GDM1 (cell line): ENCODE measurements around the gene CPTP.
"Not testable (repeated sequence)": the region's sequence is repeated elsewhere in the genome, so short reads cannot be mapped to it uniquely, and the experiment has no call there.

Experiments used
- DNase-seq: peaks from one replicate; lab custom pipeline; 2025; lab: John Stamatoyannopoulos, UW

The CPTP gene

DNA sequence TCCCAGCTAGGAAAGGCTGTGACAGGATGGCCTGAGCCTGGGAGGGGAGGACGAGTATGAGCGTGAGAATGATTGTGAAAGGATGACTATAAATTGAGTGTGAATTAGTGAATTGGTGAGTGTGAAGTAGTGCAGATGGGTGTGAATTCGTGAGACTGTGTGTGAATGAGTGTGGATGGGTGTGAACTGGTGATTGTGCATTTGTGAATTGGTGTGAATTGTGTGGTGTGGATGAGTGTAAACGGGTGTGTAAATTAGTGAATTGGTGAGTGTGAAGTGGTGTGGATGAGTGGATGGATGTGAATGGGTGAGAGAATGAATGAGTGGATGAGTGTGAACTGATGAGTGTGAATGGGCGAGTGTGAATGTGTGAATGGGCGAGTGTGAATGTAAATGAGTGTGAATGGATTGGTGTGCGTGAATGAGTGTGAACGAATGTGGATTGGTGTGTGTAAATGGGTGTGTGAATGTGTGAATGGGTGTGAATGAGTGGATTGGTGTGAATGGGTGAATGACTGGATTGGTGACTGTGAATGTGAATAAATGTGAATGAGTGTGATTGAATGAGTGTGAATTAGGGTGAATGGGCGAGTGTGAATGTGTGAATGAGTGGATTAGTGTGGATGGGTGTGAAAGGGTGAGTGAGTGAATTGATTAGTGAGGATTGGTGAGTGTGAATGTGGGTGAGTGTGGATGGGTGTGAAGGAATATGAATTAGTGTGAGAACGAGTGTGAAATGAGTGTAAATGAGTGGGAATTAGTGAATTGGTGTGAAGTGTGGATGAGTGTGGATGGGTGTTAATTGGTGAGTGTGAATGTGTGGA is 41.5 kb downstream of the CPTP start:
- no peak for DNase-seq

DNA sequence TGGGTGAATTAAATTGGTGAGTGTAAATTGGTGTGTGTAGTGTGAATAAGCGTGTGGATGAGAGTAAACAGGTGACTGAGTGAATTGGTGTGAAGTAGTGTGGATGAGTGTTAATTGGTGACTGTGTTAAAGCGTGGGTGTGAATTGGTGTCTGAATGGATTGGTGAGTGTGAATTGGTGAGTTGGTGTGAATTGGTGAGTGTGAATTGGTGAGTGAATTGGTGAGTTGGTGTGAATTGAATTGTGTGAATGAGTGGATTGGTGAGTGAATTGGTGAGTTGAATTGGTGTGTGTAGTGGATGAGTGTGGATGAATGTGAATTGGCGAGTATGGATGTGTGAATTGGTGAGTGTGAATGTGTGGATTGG is 42.1 kb downstream of the CPTP start:
- no peak for DNase-seq

DNA sequence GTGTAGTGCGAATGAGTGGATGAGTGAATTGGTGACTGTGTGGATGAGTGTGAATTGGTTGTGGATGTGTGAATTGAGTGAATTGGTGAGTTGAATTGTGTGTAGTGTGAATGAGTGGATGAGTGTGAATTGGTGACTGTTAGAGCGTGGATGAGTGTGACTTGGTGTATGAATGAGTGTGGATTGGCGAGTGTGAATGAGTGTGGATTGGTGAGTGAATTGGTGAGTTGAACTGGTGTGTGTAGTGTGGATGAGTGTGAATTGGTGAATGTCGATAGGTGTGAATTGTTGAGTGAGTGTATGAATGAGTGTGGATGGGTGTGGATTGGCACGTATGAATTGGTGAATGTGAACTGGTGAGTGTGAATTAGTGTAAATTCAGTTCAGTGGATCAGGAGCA is 42.7 kb downstream of the CPTP start:
- DNase-seq, result no peak

DNA sequence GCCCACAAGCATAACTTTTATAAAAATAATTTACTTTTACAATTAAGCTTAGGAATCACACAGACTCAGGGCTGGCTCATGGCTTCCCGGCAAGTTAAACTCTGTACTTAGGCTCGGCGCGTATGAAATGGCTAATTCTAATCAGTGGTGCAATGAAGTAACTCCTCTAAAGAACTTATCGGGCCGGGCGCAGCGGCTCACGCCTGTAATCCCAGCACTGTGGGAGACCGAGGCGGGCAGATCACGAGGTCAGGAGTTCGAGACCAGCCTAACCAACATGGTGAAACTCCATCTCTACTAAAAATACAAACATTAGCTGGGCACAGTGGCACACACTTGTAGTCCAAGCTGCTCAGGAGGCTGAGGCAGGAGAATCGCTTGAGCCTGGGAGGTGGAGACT is 45.5 kb downstream of the CPTP start:
- DNase-seq, result not testable (repeated sequence)

DNA sequence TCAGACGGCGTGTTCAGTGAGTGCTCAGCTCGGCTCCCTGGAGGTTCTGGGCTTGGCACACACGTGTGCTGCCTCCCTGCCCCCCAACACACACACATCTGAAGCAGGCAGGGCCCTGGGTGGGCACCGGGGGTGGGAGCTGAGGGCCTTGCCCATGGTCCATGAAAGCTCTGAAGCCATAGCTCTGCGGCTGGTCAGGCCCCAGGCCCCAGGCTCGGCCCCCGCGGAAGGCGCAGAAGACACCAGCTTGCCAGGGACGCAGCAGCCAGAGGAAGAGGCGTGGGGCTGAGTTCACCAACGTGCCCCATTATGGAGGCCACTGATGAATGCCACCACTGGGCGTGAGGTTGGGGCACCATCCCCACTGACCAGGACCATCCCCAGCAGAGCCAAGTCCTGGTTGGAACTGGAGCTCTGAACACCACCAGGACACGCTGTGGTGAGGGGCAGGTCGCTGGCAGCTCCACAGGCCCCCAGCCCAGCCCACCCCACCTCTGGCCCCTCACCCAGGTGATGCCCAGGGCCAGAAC is 46.2 kb downstream of the CPTP start:
- no peak for DNase-seq

DNA sequence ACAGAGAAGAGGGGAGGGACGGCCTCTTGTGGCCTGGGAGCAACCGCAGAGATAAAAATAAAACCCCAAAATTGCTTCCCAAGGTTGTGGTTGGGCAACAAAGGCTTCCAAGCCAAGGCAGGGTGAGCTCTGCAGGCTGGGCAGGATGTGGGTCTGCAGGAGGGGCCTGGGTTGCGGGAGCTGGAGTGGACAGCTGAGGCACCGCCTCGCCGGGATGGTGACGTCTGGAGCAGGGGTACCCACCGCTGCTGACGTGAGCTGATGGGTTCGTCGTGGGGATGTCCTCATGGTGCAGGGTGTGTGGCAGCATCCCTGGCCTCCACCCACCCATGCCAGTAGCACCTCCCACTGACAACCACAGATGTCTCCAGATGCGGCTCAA is 46.8 kb downstream of the CPTP start:
- DNase-seq, result peak; percentile 58

DNA sequence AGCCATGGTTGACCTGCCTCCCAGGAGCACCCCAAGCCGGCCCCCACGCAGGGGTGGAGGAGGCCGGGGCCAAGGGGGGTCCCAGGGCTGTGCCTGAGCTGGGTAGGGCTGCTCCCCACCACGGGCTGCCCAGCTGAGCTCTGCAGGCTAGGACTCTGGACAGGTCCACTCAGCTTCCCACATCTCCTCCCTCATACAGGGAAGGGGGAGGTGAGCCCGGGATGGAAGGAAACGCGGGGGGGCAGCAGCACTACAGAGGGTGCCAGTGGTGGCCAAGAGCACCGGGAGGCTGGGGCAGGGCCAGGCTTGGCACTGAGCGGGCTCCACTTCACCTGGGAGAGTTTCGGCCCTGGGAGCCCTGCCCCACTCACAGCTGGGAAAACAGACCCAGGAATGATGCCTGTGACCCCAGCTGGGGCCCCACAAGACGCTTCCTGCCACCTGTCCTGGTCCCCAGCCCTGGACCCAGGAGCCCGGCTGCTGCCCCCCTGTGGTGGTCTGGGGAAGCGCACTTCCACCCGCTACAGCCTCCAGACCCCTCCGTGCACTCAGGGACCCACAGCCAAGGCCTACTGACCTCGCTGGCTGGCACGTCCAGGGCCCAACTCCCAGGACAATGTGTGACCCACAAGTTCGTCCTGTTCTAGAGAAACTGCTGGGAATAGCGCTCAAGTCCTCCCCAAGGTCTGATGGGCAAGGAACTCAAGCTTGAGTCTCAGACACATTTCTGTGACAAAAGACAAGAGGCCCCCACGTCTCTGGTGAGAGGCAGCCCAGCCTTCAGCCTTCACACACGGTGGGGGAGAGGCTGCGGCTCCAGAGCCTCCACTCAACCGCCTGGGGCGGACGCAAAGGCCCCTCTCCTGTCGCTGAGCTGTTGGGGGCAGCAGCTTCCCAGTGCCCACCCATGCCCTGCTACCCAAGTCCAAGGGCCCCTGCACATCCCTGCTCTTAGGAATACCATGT is 47.4 kb downstream of the CPTP start:
- DNase-seq, result peak; percentile 47

DNA sequence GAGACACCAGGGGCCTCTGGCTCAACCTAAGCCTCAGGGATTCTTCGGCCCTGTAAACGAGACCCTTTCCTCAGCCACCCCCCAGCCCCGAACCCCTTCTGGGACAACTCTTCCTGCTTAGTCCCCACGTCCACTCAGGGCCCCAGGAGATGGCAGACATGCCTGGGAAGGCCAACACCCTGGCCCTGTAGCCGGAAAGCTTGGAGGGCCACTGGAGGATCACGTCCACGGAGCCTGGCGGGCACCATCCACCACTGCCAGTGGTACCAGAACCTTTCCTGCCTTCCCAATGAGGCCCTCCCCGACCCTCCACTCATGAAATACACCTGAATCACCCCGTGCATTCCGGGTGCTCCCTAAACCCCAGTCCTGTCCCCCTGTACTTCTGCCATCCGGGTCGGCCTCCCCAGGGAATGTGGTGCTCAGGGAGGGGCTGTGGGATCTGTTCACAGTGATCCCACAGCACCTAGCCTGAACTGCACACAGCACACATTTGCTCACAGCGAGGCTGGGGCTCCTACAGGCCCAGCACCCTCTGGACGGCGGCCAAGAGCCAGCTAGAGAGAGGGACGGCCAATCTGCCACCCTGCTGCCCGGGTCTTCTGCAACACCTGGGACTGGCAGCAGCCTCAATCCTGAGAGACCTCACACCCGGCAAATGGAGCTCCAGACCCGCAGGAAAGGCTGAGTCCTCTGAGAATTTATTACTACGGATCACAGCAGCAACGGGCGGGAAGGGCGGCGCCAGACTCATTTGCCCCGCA is 48.6 kb downstream of the CPTP start:
- DNase-seq, result no peak

DNA sequence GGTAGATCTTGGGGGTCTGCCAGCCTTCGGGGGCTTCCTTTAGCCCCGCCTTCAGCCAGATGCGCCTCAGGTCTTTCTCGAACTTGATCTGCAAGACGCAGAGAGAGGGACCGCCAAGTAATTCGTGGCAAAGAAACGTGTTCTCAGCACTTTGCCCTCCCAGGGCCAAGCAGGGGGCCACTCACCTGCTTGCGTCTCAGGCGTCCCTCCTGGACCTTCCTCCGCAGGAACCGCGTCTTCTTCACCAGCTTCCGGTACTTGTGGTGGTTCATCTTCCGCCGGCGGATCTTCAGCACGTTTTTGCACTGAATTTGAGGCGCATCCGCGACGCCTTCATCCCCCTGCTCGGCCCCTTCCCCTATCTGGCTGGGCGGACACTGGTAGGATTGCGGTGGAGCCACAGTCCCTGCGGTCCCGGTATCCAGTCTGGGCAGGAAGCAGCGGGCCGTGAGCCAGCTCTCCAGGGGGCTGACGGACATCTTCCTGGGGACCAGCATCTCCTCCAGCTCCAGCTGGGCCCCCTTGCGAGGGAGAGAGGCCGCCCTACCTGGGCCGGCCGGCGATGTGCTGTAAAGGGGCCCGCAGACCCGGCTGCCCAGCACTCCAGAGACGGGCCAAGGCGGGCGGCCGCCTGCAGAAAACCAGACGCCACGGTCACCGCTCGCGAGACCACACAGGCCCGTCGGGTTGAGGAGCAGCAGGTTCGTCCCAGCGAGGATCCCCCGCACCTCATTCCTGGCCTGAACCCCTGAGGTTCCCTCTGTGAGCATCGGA is 49.4 kb downstream of the CPTP start:
- no peak for DNase-seq

DNA sequence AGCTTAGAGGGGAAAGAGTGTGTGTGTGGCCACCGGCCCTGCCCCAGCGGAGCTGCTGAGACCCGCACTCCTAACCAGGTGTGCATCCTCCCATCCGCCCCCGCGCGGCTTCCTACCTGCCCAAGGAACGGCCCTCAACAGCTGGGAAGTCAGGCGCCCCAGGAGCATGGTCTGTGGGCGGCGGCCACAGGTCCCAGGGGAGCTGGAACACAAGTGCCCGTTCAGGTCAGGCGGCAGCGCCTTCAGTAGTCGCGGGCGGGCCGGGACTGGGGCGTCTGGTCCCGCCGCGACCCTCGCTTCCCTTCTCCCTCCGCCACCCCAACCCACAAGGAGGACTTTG is 50.0 kb downstream of the CPTP start:
- DNase-seq, result no peak

DNA sequence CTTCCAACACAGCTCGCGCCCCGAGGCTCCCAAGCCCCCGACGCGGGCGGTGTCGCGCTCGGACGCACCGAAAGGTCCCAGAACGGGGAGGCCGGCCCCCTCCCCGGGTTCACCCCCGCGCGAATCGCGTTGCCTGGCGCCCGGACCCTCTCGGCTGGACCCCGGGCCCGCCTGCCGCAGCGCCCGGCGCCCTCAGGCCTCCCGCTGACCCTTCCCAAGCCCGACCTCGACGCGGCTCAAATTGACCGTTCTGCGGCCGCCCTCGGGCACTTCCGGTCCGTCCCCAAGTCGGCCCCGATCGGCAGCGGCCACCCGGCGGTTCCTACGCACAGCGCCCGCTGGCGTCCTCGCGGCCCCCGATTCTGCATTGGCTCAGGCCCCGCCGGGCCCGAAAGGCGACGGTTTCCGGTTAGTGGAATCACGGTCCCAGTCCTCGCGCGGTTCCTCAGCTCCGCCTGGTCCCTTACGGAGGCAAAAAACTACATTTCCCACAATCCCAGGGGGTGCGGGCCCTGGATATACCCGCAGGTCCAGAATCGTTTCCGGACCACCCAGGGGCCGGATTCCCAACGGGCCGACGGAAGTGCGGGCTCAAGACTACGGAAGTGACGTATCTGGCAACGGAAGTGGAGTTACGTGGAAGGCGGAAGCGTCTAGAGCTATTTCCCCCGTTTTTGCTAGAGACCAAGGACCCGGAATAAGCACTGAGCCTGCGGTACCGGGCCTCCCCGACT is 50.5 kb downstream of the CPTP start, which contains the start of gene AURKAIP1:
Gene AURKAIP1, minus strand, starts transcription at position 279 of the 734 bp plus-strand sequence. CDS start 451 bp downstream, outside the sequence.
- peak; percentile 99 for DNase-seq

DNA sequence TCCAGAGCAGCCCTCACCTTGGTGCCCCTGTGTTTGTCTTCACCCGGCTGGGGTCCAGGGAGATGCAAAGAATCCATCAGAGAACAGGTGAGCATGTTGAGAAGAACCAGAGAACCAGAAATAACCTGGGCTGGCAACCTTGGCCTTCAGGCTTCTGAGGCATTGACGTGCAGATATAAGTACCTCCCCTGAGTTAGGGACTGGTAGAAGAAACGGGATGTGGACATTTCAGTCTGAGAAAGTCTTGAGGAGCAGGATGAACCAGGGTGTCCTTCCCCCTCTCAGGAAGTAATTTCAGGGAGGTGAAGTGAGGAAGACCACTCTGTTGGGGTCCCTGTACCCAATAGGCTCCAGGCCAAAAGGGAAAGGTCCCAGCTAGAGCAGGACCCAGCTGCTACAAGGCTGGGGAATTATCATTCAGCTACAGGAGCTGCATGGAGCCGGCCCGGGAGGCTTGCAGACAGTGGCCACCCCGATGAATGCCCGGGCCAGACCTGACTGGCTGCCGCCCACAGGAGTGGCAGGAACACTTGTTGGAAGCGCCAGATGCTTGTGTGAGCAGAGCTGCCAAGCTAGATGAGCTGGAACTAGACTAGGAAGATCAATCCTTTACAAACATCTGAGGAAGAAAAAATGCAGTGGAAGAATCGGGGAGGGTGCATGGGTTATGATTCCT is 52.1 kb downstream of the CPTP start:
- no peak for DNase-seq

DNA sequence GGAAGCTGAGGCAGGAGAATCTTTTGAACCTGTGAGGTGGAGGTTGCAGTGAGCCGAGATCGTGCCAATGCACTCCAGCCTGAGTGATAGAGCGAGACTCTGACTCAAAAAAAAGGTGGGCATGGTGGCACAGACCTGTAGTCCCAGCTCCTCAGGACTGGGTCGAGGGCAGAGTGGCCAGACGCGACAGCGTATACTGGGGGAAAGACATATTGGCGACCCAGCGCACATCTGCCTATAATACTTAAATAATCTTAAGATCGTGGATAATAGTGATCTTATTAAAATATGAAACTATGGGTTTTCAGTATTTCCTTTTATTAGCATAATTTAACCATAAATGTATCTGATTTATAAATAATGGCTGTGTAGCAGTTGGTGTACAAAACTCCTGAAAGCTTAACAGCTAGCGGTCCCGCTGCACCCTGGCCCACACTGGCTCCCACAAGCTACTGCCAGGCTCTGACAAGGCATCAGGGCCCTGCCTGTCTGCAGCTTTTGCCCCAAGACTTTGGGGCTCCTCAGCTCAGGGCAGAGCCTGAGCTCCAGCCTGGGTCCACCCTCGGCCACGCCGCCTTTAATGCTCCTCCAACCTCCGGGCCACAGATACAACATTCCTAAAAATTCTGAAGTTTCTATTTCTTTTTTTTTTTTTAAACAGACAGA is 53.1 kb downstream of the CPTP start:
- DNase-seq, result no peak
